ENCODE data around the gene SIGLEC8.
"Not testable (repeated sequence)": the region's sequence is repeated elsewhere in the genome, so short reads cannot be mapped to it uniquely, and the experiment has no call there.

Gene SIGLEC8

DNA sequence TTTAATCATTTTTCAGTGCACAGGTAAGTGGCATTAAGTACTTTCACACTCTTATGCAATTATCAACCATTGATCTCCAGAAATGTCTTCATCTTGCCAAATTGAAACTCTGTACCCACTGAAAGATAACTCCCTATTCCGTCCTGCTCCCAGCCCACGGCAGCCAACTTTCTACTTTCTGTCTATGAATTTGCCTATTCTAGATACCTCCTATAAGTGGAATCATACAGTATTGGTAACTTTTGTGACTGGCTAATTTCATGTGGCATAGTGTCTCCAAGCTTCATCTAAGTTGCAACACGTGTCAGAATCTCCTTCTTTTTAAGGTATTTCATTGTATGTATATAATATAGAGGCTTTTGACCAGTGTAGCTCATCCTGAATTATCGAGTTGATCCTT lies 14.4 kb upstream of the SIGLEC8 start:
- DNase-seq = no peak

DNA sequence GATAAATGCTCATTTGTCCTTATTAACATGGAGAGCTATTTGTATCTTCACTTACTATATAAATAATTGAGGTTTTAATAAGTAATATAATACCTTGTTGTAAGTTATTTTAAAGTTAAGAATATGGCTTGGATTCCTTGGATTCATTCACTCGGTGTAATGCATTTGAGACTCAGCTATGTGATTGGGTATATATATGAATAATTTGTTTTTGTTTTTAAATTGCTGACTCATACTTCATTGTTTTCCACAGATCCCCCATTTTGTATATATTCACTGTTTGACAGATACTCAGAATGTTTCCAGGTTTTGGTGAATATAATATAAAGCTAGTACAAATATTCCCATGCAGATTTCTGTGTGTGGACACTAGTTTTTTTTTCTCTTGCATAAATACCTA lies 13.3 kb upstream of the SIGLEC8 start:
- DNase-seq = no peak

DNA sequence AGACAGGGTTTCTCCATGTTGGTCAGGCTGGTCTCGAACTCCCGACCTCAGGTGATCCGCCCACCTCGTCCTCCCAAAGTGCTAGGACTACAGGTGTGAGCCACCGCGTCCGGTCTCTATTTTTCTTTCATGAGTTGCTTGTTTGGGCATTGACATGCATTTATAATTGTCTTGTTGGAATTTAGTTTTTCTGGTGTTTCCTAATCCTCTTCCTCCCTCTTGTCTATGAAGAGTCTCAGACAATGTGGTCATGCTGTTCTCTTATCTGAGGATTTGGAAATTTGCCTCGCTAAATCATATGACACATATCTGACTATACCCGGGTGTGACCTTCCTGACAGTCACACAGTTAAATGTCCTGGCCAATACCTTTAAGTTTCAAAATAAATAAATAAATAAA lies 12.7 kb upstream of the SIGLEC8 start:
- DNase-seq = no peak

DNA sequence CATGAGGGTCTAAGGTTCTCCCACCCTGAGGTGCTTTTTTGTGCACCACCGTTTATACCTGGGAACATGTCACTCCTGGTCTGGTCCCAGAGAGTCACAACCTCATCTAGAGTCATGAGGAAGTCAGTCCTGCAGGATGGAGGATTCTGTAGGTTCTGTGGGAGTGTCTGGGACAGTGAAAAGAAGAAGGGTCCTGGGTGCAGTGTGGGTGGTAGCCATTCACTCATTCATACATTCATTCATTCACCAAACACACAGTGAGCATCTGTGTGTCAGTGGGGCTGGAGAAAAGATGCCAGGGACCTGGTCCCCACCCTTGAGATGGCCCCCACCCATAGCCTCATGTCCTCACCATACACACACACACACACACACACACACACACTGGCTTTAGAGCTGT lies 11.4 kb upstream of the SIGLEC8 start:
- DNase-seq = no peak

DNA sequence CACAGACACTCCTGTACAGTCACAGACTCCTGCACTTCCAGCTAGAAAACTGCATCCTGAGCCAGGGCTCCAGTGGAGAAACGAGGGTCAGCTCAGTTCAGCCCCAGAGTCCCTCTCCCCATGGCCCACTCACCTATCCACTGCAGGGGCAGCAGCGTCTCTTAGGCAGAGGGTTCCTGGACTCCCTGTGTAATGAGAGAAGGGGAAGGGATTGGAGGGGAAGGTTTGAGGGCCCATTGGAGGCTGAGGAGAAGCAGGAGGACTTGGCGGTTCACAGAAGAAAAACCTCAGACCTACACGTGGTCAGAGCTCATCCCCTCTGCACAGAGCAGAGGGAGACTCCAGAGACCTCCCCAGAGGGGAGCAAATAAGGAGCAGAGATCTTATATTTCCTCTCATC lies 10.9 kb upstream of the SIGLEC8 start:
- DNase-seq = no peak

DNA sequence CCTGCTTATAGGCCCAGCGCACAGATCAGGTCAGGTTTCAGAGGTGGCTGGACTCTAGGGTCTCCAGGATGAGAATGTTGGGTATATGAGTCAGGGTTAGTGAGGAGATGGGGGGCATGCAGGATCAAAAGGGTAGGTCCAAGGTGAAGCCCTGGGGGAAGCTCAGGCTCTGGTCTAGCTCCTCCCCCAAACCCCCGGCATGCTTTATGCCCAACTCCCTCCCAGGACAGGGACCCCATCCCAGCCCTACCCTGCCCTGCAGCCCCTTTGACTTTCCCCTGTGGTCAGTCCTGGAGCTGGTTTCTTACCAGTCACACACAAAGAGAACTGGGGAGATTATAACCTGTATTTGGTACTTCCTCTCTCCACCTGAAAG lies 10.3 kb upstream of the SIGLEC8 start:
- DNase-seq = no peak

DNA sequence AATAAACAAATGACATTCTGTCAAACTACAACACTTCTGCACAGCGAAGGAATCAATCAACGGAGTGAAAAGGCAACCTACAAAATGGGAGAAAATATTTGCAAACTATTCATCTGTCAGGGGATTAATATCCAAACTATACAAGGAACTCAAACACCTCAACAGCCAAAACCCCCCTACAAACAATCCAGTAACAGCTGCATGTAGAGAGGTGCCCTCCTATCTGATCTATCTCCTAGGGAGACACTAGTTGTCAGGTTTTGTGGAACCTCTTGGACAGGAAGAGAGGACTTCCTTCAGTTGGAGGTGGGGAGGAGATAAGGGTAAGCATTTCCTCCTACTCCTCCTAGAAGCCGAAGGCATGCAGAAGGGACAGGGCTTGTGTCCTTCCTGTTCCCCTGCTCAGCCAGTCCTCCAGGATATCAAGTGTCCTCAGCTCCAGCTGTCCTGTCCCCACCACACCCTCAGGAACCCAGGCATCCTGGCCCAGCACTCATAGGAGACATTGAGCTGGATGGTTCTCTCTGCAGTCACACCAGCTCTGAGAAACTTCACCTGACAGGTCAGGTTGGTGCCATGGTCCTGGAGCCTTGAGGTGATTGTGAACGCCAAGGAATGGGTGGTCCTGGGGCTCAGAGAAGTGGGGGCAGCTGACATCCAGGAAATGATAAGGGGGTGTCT lies 9.8 kb upstream of the SIGLEC8 start:
- no peak for DNase-seq

DNA sequence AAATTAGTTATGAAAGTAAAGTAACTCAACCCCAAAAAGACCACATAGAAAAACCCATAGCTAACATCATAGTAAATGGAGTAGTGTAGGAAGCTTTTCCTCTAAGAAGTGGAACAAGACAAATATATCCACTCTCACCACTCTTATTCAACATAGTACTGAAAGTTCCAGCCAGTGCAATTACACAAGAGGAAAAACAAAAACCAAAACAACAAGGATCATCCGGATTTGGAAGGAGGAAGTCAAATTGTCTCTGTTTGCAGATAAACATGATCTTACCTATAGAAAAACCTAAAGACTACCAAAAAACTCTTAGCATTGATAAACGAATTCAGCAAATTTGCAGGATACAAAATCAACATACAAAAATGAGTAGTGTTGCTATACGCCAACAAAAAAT lies 8.5 kb upstream of the SIGLEC8 start:
- no peak for DNase-seq

DNA sequence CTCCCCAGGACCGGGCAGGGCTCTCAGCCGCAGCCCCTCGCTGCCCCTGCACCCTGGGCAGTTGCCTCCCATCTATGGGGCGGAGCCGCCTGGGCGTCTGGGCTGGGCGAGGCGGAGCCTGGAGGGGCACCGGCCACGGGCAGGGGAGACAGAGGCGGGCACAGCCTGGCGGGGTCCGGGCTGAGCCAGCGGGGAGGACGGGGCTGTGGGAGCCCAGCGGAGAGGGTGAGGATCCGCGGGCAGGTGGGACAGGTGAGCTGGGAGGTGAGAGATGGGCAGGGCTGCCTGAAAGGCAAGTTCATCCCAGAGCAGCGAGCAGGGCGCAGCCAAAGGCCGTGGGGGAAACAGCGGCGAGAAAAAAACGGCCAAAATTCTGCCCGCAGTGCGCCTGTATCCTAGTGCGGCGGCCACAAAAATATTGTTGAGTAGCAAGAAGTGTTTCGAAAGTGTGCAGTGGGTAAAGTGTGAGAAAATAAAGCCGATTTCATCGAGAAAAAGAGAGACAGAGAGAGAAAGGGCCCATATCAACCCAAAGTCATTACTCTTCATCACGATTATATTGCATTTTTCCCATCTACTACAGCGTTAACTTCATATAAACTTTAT lies 5.8 kb upstream of the SIGLEC8 start:
- DNase-seq = not testable (repeated sequence)

DNA sequence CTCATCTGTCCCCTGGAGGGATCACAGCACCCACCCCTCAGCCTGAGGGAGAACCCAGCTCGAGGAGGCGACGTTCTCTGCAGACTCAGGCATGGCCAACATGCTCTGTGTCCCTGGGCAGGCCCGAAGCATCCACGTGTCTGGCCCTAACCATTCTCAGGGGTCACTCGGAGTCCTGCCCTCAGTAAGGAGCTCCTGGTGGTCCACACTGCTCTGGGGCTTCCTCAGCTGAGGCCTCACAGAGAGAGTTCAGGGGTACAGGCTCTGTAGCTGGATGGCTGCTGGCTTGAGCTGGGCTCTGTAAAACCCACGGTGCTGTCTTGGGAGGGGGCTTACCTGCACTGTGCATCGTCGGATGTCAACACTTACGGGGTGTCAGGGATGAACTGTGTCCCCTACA lies 4.4 kb upstream of the SIGLEC8 start:
- no peak for DNase-seq

DNA sequence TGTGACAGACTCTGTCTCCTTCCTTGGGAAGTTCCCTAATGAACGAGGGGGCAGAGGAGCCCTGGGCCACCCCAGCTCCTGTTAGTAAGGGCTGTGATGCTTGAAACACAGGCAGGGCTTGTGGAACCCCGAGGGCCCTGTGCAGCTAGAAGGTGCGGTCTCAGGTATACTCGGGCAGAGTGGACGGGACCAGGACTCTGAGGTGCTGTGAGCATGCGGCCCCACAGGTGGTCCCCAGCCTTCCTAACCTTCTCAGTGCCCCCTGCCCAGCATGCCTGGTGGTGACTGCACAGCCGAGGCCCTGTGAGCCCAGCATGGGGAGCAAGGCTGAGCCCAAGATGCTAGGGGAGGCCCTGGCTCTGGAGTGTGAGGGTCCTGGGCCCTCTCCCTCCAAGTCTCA lies 4.0 kb upstream of the SIGLEC8 start:
- DNase-seq = no peak

DNA sequence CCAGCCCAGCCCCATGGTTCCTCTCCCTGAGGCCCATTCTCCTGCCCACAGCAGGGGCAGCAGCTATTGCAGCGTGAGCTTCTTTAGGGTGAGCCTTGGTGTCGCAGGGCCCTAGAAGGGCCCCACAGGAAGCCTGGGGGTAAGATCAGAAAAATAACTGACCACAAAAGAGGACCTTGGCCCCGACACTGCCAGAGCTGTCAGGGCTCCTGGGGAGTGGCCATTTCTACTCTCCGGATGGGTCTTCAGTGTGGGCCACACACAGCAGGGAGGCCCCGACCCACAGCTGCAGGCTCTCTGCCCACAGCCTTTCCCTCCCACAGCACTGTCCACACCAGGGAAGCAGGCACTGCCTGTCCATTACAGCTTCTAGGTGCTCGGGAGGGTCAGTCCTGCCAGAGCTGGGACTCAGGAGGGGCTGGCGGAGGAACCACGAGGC lies 3.5 kb upstream of the SIGLEC8 start:
- DNase-seq = no peak

DNA sequence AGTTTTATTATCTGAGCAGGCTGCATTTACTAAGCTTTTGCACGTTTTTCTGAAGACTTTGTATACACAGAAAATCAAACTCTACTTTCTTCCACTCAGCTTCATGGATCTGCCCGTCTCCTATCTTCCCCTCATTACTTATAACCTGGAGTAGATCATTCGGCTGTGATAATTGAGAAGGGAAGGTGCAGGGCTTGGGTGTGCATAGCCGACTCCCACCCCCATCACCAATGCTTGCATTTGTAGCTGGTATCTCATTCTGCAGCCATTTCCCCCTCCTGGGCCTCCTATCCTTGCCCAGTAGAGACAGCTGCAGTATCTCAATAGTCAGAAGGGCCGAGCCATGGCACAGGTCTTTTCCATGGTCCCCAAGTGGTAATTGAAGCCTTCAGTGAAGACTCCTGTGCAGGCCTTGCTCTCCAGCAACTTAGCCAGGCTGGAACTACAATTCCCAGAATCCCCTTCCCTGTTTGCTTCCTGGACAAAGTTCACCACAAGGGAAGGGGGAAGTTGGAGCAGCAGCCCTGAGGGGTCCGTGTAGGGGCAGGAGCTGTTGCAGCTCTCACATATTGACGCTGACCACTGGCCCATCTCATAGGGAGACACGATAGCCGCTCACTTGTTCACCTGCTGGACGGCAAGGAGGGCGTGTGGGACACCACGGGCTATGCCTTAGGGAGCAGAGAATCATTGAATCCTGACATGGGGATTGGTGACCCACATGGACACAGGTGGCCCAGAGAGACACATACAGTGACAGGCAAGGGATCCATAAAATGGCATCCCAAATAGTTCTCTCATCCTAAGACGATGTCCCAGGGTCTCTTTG lies 2.1 kb upstream of the SIGLEC8 start:
- no peak for DNase-seq

DNA sequence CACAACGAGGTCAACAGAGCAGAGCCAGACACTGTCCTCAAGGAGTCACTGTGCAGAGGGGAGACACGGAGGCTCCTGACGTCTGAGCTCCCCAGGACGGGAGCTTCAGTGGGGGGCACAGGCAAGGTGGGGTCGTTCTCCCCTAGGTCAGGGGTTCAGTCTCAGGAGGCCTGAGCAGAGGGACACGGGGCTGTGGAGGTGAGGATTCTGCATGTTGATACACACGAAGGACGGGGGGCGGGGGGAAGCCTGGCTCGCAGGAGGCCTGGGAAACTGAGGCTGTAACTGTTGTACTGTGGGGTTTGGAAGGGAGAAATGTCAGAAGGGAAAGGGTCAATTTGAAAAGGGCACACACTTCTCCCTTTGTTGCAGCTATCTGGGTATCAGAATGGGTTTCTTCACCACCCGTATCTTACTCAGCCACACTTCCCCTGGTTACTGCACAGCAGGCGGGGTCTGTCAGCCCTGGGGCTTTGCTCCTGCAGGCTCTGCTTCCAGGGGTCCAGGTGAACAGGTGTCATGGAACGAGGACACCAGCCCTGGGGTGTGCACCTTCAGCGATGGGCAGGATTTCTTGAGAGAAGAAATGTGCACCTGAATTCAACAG lies 748 bp upstream of the SIGLEC8 start:
- no peak for DNase-seq

DNA sequence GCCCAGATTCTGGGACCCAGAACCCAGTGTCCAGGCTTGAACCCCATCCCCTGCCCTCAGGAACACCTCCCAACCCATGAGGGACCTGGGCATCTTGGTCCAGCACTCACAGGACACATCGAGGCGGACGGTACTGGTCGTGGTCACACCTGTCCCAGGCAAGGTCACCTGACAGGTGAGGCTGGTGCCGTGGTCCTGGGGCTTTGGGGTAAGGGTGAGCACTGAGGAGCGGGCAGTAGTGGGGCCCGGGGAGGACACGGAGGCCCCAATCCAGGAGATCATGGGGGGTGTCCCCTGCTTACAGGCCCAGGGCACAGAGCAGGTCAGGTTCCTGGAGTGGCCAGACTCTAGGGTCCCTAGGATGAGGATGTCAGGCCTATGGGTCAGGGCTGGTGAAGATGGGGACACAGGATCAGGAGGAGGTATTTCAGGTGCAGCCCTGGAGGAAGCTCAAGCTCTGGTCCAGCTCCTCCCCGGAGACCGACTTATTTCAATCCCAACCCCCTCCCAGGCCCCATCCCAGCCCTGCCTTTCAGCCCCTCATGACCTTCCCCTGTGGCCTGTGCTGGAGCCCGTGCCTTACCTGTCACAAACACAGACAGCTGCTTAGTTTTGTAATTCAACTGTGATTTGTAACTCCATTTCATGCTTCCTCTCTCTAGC lies 772 bp downstream of the SIGLEC8 start:
- DNase-seq = no peak

DNA sequence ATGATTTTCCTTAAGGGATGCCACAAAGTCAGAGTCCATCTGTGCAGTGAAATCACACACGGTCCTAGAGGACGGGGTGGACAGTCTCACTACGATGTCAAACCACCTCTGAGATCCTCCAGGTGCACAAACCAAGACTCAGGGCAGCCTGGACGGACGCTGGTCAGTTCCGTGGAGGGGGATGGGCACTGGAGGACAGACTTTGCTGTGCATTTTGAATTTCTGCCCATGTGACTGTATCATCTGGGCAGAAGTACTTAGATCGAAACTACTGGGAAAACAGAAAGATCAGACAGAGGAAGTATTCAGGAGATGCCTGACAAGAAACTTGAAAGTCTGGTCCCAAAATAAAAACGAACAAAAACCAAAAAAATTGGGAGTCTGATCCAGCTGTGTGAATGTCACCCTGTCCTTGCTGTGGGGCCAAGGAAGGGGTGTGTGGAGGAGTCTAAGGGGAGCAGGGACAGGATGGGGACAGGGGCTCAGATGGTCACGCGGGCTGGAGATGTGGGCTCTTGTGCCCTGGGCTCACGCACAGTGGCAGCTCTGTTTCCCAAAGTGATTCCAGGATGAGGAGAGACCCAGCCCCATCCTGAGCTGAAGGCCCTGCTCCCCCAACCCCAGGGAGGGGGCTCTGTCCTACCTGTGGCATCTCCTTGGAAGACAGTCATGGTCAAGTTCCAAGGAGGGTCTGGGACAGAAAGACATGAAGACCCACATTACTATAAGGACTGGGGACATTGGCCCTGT lies 1.5 kb downstream of the SIGLEC8 start:
- DNase-seq = no peak

DNA sequence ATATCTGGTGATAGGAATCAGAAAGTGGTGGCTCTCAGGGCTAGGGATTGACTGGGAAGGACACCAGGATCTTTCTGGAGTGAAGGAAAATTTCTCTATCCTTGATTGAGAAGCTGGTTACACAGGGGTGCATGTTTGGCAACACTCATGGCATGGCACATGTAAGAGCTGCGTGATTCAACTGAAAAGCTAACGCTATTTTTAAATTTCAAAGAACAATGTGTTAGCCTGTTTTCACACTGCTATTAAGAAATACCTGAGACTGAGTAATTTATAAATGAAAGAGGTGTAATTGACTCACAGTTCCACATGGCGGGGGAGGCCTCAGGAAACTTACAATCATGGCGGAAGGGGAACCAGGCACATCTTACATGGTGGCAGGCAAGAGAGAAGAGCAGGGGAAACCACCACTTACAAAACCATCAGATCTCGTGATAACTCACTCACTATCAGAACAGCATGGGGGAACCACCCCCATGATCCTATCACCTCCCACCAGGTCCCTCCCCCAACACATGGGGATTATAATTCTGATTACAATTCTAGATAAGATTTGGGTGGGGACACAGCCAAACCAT lies 7.4 kb downstream of the SIGLEC8 start:
- DNase-seq = no peak

DNA sequence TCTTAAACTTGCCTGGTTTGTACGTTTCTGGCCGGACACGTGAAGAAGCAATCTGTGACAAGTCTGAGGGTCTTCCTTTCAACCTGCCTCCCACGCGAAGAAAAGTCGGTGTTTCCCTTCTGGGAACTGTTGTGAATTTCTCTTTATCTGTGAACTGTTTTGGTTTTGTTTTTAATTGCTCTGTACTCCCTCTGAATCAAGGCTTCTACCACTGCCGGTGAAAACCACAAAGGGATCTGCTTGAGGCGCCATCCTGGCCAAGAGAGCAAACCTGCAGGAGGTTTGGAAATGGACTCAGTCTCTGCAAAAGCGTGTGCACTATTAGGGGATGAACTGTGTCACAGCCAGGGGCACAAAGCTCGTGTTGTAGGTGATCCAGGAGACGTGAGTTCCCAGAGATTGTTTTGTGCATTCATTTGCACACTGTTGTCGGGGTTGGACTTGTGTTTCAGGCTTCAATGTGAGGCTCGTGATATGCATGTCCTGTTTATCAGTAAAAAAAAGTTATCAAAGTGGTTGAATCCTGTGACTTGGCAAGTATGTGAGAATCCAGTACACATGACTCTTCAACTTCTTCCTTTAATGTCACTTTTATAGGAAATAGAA lies 9.7 kb downstream of the SIGLEC8 start:
- no peak for DNase-seq

DNA sequence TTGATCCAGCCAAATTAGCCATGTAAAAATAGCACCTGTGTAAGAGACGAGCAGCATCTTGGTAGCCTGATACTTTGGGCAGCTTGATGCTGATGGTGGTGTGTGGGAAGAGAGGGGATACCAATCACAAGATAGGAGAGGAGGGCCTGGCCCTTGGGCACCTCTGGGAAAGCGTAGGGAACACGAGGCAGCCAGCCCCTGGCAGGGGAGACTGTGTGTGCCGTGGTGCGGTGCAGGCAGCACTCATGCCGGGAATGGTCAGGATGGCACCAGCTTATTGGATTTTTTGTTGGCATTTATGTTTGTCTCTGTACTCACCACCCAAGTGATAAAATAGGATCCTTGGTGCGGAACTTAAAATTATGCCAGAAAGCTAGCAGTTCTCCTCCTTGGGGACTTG lies 10.2 kb downstream of the SIGLEC8 start:
- DNase-seq = no peak

DNA sequence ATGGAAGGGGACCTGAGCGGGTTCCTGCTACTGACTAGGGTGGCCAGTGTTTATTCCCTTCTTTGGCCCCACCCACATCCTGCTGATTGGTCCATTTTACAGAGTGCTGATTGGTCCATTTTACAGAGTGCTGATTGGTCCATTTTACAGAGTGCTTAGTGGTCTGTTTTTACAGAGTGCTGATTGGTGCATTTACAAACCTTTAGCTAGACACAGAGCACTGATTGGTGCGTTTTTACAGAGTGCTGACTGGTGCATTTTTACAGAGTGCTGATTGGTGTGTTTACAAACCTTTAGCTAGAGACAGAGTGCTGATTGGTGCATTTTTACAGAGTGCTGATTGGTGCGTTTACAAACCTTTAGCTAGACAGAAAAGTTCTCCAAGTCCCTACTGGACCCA lies 10.7 kb downstream of the SIGLEC8 start:
- not testable (repeated sequence) for DNase-seq

All from SHP77 treated with DMSO at 0.1 percent for 48 hours (cell line).